DLD1 (cell line): ENCODE results near the gene GAL.

Experiments used
- in situ Hi-C: cut with HindIII; loops from 2 replicates; pipeline ENCODE4 v1.10.0; 2017; ENCODE audit warnings: low sequenced_read_pairs

The GAL gene

DNA sequence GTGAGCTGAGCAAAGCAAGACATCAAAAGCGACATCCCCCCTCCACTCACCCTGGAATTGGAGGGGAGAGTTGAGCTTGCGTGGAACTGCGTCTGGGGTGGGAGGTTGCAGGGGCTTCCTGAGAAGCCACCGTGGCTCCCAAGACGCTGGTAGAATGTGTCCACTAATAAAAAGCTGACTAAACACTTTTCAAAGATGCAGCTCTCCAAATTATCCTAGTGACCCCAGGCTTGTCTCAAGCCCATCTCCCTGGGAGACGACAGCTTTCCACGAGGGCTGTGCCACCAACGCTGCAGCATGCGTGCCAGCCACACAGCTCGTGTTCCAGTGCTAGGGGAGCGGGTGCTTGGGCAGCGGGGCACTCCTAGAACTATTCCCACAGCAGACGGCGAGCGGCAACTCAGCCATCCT lies 6.3 kb upstream of the GAL start:
- in situ Hi-C loops, result no loop called here

DNA sequence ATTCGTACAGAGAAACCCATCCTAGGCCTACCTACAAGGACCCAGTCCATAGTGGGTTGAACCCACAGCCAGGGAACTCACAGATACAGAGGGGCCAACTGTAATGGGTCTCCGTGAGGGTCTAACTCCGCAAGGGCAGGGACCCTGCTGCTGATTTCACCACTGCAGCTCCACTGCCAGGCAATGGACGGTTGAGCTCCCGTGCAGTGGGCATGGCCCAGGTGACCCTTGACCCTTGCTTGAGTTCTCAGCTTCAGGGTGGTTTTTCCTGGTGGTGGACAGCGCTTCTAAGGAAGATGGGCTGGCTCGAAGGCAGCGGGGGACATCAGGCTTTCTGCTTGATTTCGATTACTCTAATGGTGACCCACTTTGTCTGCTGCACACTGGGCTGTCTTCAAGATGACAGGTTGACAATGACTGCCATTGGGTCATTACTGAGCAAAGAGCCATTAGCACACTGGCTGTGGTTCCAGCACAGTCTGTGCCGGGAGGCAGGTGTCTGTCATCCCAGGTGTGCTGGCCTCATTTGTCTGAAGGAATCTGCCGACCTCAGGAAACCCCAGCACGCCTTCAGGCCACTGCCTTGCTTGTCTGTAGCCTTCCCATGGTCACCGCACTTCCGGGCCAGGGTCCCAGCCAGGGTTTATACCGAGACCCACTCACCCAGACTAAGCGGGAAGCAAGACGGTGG lies 3.7 kb upstream of the GAL start:
- in situ Hi-C loops, result no loop called here

DNA sequence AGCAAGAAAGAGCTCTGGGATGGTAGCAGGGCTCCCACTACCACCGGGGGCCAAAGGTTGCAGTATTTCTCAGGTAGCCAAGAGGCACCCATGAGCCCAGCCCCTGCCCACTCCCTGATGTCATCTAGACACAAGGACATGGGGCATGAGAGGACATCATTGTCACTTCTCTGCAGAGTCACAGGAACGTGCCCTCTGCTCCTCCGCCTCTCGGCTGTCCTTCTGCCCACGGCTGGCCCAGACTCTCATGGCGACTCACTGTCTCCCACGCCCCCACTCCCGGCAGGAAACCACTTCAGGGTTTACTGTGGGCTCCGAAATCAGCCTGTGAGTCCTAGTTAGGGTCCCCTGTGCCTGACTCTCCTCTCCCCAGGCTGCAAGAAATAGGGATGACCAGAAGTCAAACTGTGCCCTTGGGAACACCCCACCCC lies 1.8 kb upstream of the GAL start:
- in situ Hi-C loops, result no loop called here

DNA sequence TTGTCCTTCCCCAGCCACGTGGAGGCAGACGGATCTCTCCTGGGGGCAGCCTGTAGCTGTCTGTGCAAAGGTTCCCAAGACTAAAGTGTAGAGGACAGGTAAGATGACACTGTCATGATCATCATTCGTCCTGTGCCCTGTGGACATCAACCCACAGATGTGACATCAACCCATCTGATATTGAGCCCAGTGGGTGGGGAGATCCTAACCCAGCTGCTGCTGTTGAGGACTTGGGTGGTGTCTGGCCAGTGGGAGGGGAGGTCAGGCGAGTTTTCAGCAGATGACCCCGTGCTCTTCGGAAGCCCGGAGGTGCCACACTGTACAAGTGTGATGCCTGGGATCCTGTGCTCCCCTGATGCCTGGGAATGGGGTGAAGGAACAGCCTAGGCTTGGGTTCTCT lies 1.2 kb upstream of the GAL start:
- in situ Hi-C loops, result no loop called here

DNA sequence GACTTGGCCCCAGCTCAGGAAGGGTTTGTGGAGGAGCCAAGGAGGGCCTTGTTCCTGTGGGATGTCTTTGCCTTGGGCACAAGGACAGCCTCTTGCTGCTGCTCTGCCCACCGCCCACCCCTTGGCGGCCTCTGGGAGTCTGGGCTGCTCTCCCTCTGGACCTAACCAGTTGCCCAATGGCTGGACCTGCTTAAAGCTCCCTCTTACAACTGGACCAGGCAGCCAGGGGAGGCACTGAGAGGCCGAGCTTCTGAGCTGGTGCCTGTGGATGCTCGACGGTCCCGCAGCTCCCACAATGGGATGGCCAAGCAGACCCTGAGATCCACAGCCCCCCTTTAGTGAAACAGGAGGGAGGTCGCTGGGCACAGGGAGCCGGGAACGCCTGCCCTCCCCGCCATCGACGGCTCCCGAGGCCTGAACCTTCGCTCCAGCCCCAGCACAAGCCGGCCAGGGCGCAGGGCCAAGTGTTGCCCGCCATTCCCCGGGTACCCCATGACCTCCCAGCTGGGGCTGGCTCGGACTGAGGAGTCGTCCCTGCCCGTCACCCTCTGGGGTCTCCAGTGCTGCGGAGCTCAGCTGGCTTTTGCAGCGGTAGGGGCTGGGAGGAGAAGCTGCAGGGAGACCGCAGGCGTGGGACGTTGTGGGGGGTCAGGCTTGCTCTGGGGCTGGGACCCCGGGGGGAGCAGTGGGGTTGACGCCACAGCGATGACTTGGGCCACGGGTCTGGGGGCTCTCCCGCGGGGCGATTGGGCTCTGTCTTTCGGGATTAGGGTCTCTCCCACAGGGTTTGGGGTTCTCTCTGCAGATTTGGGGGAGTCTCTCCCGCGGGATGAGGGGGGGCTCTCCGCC lies 584 bp upstream of the GAL start:
- in situ Hi-C loops, result no loop called here

DNA sequence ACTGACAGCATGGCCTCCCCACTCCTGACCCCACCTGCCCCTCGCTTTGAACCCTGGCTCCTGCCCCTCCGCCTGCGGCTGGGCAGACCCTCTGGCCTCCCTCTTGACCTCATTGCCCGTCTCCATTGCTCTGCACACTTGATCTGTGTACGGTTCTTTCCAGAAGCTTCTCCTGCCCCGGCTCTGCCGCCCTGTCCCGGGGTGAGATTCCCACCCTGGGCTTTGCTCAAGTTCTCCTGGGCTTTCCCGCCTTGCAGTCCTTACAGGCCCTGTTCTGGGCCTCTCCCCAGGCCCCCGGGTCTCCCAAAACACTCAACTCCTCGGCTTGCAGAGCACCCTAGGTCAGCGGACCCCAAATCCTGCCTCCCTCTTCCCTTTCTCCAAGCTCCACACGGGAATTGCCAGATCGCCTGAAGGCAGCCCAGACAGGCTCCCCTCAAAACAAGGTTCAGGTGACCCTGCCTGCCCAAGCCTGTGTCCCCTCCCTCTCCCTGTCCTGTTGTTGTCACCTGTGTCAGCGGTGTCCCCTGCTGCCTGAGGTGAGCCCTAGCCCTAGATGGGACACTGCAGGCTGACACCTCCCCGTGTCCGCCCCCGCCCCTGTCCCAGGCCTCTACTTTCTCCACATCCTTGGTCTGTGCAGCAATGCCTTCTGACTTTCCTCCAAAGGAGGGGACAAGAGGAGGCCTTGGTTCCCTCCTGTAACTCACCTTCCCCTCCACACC lies 1.5 kb downstream of the GAL start:
- in situ Hi-C loops, result no loop called here

DNA sequence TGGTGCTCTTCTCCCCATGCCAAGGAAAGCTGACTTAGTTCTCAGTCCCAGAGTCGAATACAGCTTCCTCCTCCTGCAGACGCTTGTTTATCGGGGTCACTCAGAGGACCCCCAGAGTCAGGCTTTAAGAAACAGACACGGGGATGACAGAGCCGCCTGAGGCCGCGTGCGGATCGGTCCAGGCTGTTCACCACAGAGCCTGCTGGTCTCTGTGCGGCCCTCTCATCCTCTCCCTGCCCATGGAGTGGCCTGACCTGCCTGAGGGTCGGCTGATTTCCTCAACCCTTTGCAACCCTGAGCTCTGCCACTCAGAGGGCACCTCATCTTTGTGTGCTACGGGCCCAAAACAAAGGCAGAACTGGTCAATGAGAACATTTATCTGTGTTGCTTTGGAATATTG lies 2.1 kb downstream of the GAL start:
- in situ Hi-C loops, result no loop called here

DNA sequence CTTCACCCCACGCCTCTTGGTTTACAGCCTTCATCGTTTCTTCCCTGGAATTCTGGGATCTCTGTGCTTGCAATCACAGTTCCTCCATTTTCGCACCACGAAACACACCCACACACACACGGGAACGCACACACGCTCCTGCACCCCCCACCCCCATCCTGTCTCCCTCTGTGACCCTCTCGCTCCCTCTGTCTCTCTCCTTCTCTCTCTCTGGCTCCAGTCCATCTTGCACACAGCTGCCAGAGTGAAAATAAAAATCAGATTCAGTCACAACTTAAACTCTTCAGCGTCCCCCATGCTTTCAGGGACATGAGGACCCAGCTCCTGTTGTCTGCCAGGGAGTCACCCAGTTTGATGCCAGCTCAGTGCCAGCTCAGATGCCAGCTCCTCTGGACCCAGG lies 3.0 kb downstream of the GAL start:
- in situ Hi-C loops, result no loop called here

DNA sequence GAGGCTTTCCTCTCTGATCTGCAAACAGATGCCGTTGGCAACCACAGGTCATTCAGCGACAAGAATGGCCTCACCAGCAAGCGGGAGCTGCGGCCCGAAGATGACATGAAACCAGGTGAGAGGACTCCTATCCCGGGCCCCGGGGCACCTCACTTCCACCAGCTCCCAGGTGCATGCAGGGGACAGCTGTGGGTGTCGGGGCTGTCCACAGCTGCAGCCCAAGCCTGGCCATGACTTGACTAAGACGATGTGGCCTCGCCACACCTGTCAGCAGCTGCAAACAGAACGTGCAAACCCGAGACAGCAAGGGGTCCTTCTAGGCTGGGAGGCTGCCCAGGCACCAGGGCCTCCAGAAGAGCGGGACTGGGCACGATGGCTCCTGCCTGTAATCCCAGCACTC lies 3.6 kb downstream of the GAL start:
- in situ Hi-C loops, result no loop called here

DNA sequence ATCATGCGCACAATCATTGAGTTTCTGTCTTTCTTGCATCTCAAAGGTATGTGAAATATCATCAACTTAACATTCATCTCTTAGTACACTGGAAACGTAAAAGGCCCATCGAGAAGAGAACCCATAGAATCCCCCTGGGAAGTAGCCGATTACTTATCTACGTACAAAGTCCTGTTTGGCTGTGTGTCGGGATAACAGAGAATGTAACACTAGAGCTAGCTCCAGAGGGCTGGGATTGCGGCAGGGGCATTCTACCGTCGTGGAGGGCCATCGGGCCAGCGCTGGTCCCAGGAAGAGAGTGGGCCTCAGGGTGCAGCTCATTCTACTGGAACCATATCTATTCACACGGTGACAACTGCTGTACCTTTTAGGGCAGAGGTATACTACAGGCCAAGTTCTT lies 4.5 kb downstream of the GAL start:
- in situ Hi-C loops, result no loop called here

DNA sequence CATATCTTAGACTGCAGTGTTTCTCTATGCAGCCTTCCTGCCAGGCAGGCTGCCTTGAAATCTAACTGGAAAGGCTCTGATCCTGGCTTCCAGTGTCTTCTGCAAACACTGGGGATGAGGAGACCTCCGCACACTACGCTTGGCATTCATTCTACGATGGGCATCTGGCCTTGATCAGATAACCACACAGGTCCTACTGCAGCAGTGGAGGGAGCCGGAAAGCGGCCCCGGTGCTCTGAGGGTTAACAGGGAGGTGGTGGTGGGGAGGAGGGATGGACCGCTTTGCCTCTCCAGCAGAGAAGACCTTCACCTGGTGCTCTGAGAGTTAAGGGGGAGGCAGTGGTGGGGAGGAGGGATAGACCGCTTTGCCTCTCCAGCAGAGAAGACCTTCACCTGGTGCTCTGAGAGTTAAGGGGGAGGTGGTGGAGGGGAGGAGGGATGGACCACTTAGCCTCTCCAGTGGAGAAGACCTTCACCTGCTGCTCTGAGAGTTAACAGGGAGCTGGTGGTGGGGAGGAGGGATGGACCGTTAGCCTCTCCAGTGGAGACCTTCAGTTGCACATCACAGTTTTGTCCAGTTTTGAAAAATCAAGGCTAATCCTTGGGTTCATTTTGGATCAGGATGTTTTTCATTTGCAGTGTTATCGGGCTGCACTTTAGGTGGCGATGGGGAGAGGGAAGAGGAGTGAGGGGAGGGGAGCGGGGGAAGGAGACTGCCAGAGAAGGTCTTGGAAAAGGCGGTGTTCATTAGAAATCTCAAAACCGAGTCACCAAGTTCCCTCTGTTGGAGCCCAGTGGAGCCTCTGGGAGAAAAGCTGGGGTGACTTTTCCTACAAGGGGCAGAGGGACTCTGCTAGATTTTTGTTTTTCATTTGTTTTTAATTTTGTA lies 5.6 kb downstream of the GAL start:
- in situ Hi-C loops, result no loop called here

DNA sequence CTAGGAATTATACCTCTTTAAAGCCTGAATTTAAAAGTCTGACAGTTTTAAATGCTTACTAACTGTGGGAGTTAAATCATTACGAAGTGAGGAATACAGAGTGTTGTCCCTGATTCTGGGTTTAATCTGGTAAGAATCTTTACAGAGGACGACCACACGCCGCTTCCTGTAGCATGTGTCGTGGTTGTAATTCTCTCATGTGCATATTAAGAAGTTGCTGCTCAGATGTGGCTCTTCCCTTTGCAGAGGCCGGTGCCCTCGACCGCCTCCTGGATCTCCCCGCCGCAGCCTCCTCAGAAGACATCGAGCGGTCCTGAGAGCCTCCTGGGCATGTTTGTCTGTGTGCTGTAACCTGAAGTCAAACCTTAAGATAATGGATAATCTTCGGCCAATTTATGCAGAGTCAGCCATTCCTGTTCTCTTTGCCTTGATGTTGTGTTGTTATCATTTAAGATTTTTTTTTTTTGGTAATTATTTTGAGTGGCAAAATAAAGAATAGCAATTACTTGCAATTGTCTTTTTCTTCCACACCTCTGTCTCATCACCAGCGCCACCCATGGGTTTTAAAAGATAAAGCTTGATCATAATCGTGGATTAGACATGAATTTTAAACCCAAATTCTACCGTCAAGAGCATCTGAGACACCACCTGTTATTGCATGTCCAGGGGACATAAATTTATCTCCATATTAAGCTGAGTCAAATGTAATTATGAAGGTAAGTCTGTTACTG lies 6.5 kb downstream of the GAL start:
- in situ Hi-C loops, result no loop called here

DNA sequence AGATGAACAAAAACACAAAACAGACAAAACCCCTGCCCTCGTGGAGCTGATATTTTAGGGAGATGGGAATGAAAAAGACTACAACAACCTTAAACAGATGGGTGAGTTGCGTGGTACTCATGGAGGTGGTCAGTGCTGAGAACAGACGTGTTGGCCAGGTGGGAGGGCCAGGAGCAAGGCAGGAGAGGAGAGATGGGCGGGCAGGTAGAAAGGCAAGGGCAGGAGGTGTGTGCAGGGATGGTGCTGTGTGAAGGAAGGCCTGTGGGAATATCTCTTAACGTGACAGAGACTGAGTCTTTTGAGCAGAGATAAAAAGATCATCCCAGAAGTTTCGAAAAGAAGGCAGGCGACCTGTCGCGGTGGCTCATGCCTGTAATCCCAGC lies 7.0 kb downstream of the GAL start:
- in situ Hi-C loops, result no loop called here

DNA sequence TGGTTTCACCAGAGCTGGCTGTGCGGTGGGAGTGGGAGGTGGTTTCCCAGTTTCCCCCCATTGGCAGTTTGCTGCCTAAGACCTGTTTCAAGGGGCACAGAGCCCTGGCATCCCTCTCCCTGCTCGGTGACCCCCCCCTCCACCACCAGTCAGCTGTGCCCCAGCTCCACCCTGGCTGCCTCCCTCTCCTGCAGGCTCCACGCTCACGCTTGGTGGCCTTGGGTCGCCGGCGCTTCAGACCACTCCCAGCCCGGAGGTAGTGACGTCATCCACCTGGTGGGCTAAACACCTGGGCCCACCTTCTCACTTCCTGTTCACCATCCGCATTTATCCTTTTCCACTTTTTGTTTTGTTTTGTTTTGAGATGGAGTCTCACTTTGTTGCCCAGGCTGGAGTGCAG lies 7.8 kb downstream of the GAL start:
- in situ Hi-C loops, result no loop called here

DNA sequence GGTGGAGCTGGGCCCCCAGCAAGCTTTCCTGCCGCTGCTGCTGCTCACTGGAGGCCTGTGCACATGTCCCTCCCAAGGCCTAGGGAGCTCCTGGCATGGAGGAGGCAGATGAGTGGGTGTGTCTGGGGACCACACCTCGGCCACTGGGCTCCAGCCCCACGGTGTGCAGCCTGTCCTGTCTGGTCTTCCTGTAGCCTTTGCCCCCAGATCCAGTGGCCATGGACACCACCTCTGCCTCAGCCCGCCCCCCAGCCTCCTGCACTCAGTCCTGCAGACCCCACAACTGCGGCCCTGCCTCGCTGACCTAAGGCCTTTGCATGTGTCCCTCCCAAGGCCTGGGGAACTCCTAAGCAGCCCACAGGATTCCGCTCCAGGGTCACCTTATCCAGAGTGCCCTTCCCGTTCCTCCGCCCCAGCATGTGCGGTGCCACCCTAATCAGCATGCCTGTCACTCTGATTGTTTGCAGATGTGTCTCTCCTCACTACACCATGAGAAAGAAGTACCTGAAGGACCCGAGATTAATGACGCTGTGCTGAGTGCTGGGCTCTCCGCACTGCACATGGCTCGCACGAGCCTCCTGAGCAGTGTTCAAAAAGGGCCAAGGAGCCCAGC lies 8.6 kb downstream of the GAL start:
- in situ Hi-C loops, result no loop called here

DNA sequence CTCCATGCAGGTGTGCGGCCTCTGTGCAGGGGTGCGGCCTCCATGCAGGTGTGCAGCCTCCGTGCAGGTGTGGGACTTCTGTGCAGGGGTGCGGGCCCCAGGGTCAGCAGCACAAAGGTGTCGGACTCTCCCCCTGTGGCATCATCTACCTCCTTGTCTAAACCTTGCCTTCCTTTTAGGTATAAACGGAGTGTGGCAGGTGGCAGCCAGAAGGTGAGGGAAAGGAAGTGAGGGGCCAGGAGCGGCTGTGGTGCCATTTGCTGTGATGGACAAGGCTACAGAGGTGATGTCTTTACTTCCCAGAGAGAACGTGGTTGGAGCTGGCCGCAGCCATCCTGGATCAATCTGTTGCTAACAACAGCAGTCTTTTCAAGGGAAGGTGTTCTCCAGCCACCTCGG lies 9.1 kb downstream of the GAL start:
- in situ Hi-C loops, result no loop called here

DNA sequence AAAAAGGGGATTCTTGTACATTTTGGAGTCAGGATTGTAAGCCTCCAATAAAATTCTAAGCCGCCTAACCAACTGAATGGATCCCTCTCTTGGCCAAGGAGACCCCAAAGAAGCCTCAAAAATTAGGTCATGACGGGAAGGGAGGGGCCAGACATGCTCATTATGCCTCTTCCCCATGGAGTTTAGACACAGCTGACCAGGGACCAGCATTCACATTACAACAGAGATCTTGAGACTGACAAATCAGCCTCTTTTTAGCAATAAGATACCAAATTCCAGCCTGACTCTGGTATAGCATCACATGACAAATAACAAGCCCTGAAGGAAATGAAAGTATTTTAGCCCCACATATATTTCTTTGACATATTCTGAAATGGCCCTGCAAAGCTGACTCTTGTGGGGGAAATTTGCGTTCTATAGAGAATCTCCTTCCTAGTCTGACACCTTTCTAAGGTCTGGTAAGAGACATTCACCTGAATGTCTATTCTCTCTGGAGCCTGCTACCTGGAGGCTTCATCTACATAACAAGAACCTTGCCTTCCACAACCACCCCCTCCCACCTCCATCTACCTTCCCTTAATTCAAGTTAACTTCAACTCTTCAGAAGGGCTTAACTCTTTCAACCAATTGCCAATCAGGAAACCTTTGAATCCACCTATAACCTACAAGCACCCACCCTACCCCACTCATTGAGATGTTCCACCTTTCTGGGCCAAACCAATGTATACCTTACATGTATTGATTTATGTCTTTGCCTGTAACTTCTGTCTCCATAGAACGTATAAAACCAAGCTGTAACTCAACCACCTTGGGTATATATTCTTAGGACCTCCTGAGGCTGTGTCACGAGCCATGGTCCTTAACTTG lies 10.3 kb downstream of the GAL start:
- in situ Hi-C loops, result no loop called here

DNA sequence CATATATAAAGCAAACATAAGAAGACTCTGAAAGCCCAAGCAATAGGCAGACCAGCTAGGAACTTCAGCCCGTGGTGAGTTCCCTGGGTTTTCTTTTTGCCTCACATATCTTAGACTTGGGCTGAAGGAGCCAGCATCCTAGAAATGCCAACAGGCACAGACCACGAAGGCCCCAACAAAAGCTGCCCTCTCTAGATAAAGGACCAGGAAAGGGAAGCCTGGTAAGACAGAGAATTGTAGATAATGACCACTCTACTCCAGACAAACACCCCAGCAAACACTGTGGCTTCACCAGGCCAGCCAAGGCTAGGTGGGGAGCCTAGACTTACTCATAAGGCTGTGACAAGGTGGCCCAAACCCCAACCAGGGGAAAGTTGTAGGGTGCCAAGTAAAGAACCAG lies 11.2 kb downstream of the GAL start:
- in situ Hi-C loops, result no loop called here

DNA sequence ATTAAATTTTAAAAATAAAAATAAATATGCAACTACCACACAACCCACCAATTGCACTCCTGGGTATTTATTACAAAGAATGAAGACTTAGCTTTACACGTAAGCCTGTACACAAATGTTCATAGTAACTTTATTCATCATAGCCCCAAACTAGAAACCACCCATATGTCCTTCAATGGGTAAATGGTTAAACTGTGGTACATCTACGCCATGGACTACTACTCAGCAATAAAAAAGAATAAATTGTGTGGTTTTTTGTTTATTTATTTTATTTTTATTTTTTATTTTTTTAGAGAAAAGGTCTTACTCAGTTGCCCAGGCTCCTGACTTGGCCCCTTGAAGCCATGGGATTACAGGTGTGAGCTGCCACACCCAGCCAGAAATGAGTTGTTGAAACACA lies 14.6 kb downstream of the GAL start:
- in situ Hi-C loops, result no loop called here
